Esophagus muscularis mucosa (tissue), 4 donors: ENCODE results near the gene ADAMTS6.

Experiments
- EP300 ChIP-seq: sonication (generic); formaldehyde crosslinking; IDR thresholded peaks from one replicate; pipeline ENCODE4 v1.6.1; 2017; ENCODE audit warnings: antibody characterized with exemption
- POLR2A ChIP-seq: fragments of 450-650 bp; IDR thresholded peaks from one replicate; pipeline ENCODE4 v1.6.1; 2017; ENCODE audit warnings: antibody characterized with exemption, moderate library complexity, mild to moderate bottlenecking, low read depth
- TF ChIP-seq, protein P1 (sequence below), 3 experiments: fragments of 200-600 bp in 2 of 3; fragments of 450-650 bp in 1 of 3; sonication (generic) in 2 of 3; IDR thresholded peaks; one replicate each; pipeline ENCODE4 v1.5.1; 2017 to 2019; ENCODE audit warnings: antibody characterized with exemption in 3 of 3, mild to moderate bottlenecking in 2 of 3, moderate library complexity in 1 of 3

DNA sequence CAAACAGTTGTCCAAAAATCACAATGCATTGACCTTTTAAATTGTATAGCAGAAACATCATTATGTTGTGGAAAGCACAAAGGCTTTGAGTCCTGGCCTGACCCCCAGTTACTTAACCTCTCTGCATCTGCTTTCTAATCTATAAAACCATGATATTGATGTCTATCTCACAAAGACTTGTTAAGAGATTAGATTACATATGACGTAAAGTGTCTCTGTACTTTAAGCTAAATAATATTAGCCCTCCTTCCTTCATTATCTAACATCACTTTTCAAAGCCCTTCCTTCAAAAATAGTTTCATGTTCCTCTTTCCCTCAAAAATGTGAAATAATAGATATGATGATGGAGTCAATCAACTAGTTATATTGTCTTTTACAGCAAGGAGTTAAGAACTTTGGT lies 3.4 kb downstream of the ADAMTS6 start:
- TF ChIP-seq EP300 (no peak), POLR2A (no peak)
- TF ChIP-seq, protein P1, sequence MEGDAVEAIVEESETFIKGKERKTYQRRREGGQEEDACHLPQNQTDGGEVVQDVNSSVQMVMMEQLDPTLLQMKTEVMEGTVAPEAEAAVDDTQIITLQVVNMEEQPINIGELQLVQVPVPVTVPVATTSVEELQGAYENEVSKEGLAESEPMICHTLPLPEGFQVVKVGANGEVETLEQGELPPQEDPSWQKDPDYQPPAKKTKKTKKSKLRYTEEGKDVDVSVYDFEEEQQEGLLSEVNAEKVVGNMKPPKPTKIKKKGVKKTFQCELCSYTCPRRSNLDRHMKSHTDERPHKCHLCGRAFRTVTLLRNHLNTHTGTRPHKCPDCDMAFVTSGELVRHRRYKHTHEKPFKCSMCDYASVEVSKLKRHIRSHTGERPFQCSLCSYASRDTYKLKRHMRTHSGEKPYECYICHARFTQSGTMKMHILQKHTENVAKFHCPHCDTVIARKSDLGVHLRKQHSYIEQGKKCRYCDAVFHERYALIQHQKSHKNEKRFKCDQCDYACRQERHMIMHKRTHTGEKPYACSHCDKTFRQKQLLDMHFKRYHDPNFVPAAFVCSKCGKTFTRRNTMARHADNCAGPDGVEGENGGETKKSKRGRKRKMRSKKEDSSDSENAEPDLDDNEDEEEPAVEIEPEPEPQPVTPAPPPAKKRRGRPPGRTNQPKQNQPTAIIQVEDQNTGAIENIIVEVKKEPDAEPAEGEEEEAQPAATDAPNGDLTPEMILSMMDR (IDR thresholded peaks at IDR 0.05): no peak
